ENCODE data around the gene MFSD8. TPM values are rescaled to one million over a fixed set of nuclear protein-coding genes. Genes with fewer than 3 reads are reported as not detected.

Gene MFSD8
- total RNA-seq, 1 experiment from 2014 or later = 16.6 TPM

GRCh38 chr4:127875791-127876190, 89.2 kb downstream of the MFSD8 start:
- ChIA-PET POLR2A (ENCODE audit: low non-redundant PET) (no interaction called here), CTCF (no interaction called here)
- Histone ChIP-seq H3K36me3 (ENCODE audit: insufficient read depth, low read length, poor library complexity, severe bottlenecking) (no peaks in the 10 kb centered on the region), H3K9me3 (ENCODE audit: low read depth, low read length, poor library complexity, severe bottlenecking) (peaks cover 4% of the 10 kb centered on the region), H3K4me1 (ENCODE audit: insufficient read depth, low read length, poor library complexity, severe bottlenecking) (peaks cover 6% of the 10 kb centered on the region), H3K27me3 (replicated peaks; ENCODE audit: insufficient read depth, low read depth, low read length, poor library complexity) (no peaks in the 10 kb centered on the region), H3K27ac (ENCODE audit: low read depth, low read length, poor library complexity, severe bottlenecking) (no peak overlapping the region), H3K4me3 (ENCODE audit: low read depth, low read length, poor library complexity, severe bottlenecking) (no peak overlapping the region)
- TF ChIP-seq EZH2 (IDR thresholded peaks at IDR 0.05; ENCODE audit: borderline replicate concordance, low read depth, low read length, poor library complexity, severe bottlenecking) (no peak), CTCF (conservative IDR thresholded peaks at IDR 0.05; ENCODE audit: low read depth, low read length) (no peak)
- no peak for DNase-seq (ENCODE audit: low spot score)
- BruUV-seq (replicated peaks) = no TSS peak
- intact Hi-C loops (cut with micrococcal nuclease; ENCODE audit: unreplicated experiment) = loop anchor here (5.0 kb wide), 1 partner anchor 937 kb away; no protein-coding TSS in a partner anchor

GRCh38 chr4:127870688-127871087, 94.3 kb downstream of the MFSD8 start:
- Histone ChIP-seq H3K4me3 (ENCODE audit: low read depth, low read length, poor library complexity, severe bottlenecking) (no peak overlapping the region), H3K27me3 (replicated peaks; ENCODE audit: insufficient read depth, low read depth, low read length, poor library complexity) (no peaks in the 10 kb centered on the region), H3K9me3 (ENCODE audit: low read depth, low read length, poor library complexity, severe bottlenecking) (peaks cover 4% of the 10 kb centered on the region), H3K36me3 (ENCODE audit: insufficient read depth, low read length, poor library complexity, severe bottlenecking) (no peaks in the 10 kb centered on the region), H3K4me1 (ENCODE audit: insufficient read depth, low read length, poor library complexity, severe bottlenecking) (no peaks in the 10 kb centered on the region), H3K27ac (ENCODE audit: low read depth, low read length, poor library complexity, severe bottlenecking) (no peak overlapping the region)
- BruUV-seq (replicated peaks) = no TSS peak
- POLR2A ChIA-PET (ENCODE audit: low non-redundant PET) = no interaction called here
- no peak for DNase-seq (ENCODE audit: low spot score)
- CTCF ChIA-PET = no interaction called here
- intact Hi-C loops (cut with micrococcal nuclease; ENCODE audit: unreplicated experiment) = no loop called here
- TF ChIP-seq EZH2 (IDR thresholded peaks at IDR 0.05; ENCODE audit: borderline replicate concordance, low read depth, low read length, poor library complexity, severe bottlenecking) (no peak), CTCF (conservative IDR thresholded peaks at IDR 0.05; ENCODE audit: low read depth, low read length) (no peak)

GRCh38 chr4:127870281-127870680, 94.7 kb downstream of the MFSD8 start:
- ChIA-PET POLR2A (ENCODE audit: low non-redundant PET) (no interaction called here), CTCF (no interaction called here)
- no peak for TF ChIP-seq CTCF (conservative IDR thresholded peaks at IDR 0.05; ENCODE audit: low read depth, low read length)
- no peak for TF ChIP-seq EZH2 (IDR thresholded peaks at IDR 0.05; ENCODE audit: borderline replicate concordance, low read depth, low read length, poor library complexity, severe bottlenecking)
- H3K27ac ChIP-seq (ENCODE audit: low read depth, low read length, poor library complexity, severe bottlenecking) = no peak overlapping the region
- H3K9me3 ChIP-seq (ENCODE audit: low read depth, low read length, poor library complexity, severe bottlenecking) = peaks cover 4% of the 10 kb centered on the region
- H3K4me3 ChIP-seq (ENCODE audit: low read depth, low read length, poor library complexity, severe bottlenecking) = no peak overlapping the region
- no peaks in the 10 kb centered on the region for H3K4me1 ChIP-seq (ENCODE audit: insufficient read depth, low read length, poor library complexity, severe bottlenecking)
- H3K36me3 ChIP-seq (ENCODE audit: insufficient read depth, low read length, poor library complexity, severe bottlenecking) = no peaks in the 10 kb centered on the region
- DNase-seq (ENCODE audit: low spot score) = no peak
- BruUV-seq (replicated peaks) = no TSS peak
- intact Hi-C loops (cut with micrococcal nuclease; ENCODE audit: unreplicated experiment) = no loop called here
- H3K27me3 ChIP-seq (replicated peaks; ENCODE audit: insufficient read depth, low read depth, low read length, poor library complexity) = no peaks in the 10 kb centered on the region
